Epithelial cell of esophagus (primary cell): ENCODE data around the gene FXN.
"Not testable (repeated sequence)": the region's sequence is repeated elsewhere in the genome, so short reads cannot be mapped to it uniquely, and the experiment has no call there.

ENCODE experiments used
- DNase-seq: peaks from one replicate; pipeline ENCODE4 v3.0.0; 2010; ENCODE audit warnings: low read depth
- H3K4me3 ChIP-seq: 2 replicates; pipeline ENCODE4 v1.5.1; 2011; ENCODE audit warnings: mild to moderate bottlenecking, low read length, control low read depth
- CTCF ChIP-seq: IDR thresholded peaks from 2 replicates; pipeline ENCODE4 v1.5.1; 2011; ENCODE audit warnings: low read depth, mild to moderate bottlenecking, low read length, control low read depth, inconsistent platforms; ENCODE audit not compliant: insufficient read depth; ENCODE audit errors: missing control alignments

FXN gene

DNA sequence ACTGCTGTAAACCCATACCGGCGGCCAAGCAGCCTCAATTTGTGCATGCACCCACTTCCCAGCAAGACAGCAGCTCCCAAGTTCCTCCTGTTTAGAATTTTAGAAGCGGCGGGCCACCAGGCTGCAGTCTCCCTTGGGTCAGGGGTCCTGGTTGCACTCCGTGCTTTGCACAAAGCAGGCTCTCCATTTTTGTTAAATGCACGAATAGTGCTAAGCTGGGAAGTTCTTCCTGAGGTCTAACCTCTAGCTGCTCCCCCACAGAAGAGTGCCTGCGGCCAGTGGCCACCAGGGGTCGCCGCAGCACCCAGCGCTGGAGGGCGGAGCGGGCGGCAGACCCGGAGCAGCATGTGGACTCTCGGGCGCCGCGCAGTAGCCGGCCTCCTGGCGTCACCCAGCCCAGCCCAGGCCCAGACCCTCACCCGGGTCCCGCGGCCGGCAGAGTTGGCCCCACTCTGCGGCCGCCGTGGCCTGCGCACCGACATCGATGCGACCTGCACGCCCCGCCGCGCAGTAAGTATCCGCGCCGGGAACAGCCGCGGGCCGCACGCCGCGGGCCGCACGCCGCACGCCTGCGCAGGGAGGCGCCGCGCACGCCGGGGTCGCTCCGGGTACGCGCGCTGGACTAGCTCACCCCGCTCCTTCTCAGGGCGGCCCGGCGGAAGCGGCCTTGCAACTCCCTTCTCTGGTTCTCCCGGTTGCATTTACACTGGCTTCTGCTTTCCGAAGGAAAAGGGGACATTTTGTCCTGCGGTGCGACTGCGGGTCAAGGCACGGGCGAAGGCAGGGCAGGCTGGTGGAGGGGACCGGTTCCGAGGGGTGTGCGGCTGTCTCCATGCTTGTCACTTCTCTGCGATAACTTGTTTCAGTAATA, at the start of gene FXN:
Gene FXN, plus strand, starts transcription at position 315 of the 871 bp plus-strand sequence. Its CDS starts 31 bp downstream, at position 346.
- peak; percentile 87 for TF ChIP-seq CTCF
- DNase-seq, result peak; percentile 84
- H3K4me3 ChIP-seq, result peak within 1 kb of the TSS; percentile 89

DNA sequence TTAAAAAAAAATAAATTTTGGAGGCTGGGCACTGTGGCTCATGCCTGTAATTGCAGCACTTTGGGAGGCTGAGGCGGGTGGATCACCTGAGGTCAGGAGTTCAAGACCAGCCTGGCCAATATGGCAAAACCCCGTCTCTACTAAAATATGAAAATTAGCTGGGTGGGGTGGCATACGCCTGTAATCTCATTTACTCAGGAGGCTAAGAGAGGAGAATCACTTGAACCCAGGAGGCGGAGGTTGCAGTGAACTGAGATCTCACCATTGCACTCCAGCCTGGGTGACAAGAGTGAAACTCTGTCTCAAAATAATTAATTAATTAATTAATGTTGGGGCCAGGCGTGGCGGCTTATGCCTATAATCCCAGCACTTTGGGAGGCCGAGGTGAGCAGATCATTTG, 48.6 kb upstream of the FXN start:
- not testable (repeated sequence) for H3K4me3 ChIP-seq, DNase-seq

- no peak for DNase-seq
- TF ChIP-seq CTCF, result no peak
- no peak overlapping the region for H3K4me3 ChIP-seq
Observed at GRCh38 chr9:68991457-68991856, 44.1 kb upstream of the FXN start.

GRCh38 chr9:68995776-68996175, 39.8 kb upstream of the FXN start:
- no peak for DNase-seq
- TF ChIP-seq CTCF, result no peak
- H3K4me3 ChIP-seq, result no peak overlapping the region

- DNase-seq, result no peak
- TF ChIP-seq CTCF, result no peak
- no peak overlapping the region for H3K4me3 ChIP-seq
Observed at GRCh38 chr9:68996462-68996861, 39.1 kb upstream of the FXN start.

DNA sequence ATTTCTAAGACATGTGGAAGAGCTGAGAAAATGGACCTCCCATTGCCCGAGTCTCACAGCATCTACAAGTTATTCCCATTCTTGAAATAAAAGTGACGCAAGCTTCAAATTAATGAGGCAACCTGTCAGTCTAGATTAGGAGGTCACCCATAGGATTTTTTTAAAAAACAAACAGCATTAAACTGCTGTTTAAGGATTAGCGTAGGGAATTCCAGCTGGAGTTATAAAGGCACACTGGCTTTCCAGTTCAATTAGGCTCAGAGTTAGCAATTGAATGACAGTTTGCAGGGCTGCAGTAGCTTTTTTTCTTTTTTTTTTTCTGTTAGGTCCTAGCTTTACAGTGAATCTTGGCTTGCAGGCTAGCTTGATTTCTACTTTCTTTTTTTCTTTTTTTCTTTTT, 37.9 kb upstream of the FXN start:
- DNase-seq, result no peak
- H3K4me3 ChIP-seq, result no peak overlapping the region
- no peak for TF ChIP-seq CTCF

- no peak for TF ChIP-seq CTCF
- H3K4me3 ChIP-seq, result no peak overlapping the region
Observed at GRCh38 chr9:68998385-68998784, 37.2 kb upstream of the FXN start.

More at GRCh38 chr9:68998385-68998784, 37.2 kb upstream of the FXN start:
- no peak for DNase-seq
